ENCODE measurements around the gene TPX2. TPM values are rescaled to one million over a fixed set of nuclear protein-coding genes. Genes with fewer than 3 reads are reported as not detected.

The TPX2 gene
- total and polyA plus RNA-seq, 2 of the 8 experiments (the other 6 are each of a cell fraction or from before 2014, with no cell fraction given): 43.6 to 125 TPM

DNA sequence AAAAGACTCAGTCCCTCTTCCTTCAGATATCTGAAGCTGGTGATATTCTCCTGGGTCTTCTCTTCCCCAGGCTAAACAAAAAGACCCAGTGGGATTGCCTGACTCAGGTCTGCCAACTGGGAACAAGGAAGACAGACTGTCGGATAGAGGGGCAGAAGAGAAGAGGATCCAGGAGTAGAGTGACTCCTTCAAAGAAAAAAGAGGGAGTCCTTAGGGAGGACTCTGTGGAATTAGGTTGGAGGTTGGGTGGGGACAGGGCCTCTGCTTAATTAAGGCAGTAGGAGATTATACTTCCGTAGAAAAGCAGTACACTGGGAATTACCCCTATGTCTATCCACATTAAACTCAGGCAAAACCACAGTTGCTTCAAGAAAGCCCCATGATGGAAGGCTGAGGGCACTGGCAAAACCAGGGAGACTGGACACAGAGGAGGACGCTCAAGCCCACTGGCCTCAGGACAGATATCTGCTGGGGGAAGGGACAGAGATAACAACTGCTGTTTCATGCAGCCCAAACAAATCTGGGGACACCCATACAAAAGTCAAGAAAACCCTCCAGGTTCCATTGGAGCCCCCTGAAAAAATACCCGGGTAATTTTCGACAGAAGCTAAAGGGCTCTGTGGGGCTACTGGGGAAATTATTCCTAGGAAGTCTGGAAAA, 22.1 kb upstream of the TPX2 start (continued):
- TF ChIP-seq KDM4A (IDR thresholded peaks at IDR 0.05; ENCODE audit: low read depth, low read length, severe bottlenecking) (no peak), ZNF274 (IDR thresholded peaks at IDR 0.05; ENCODE audit: borderline replicate concordance, extremely low read depth, low read length) (no peak), CTBP2 (IDR thresholded peaks at IDR 0.05; ENCODE audit: borderline replicate concordance, insufficient read depth, insufficient read length, low read length) (no peak), HDAC6 (IDR thresholded peaks at IDR 0.05; ENCODE audit: low read depth, low read length) (no peak), SP2 (IDR thresholded peaks at IDR 0.05; ENCODE audit: low read length) (no peak), MAFK (IDR thresholded peaks at IDR 0.05; ENCODE audit: low read depth, low read length) (no peak), CHD2 (IDR thresholded peaks at IDR 0.05; ENCODE audit: low read length) (no peak)
